Astrocyte of the spinal cord (primary cell): ENCODE measurements around the gene MAPKBP1.

ENCODE experiments used
- DNase-seq: peaks from one replicate; pipeline ENCODE4 v3.0.0; 2011; ENCODE audit warnings: low read depth, low spot score
- H3K4me3 ChIP-seq: 2 replicates; pipeline ENCODE4 v1.5.1; 2011; ENCODE audit warnings: low read depth, mild to moderate bottlenecking, low read length, moderate library complexity
- CTCF ChIP-seq: IDR thresholded peaks from 2 replicates; pipeline ENCODE4 v1.5.1; 2012; ENCODE audit warnings: low read depth, mild to moderate bottlenecking, low read length, inconsistent platforms
- in situ Hi-C: cut with HindIII; loops from 2 replicates; pipeline ENCODE4 v1.10.0; 2017; ENCODE audit warnings: low sequenced_read_pairs

MAPKBP1 gene

GRCh38 chr15:41774882-41775417 lies 666 bp downstream of the MAPKBP1 start:
- no peak for DNase-seq
- in situ Hi-C loops: no loop called here
- TF ChIP-seq CTCF: no peak
- peak overlapping the region; percentile 76 for H3K4me3 ChIP-seq

GRCh38 chr15:41775651-41776050 lies 1.4 kb downstream of the MAPKBP1 start:
- in situ Hi-C loops: no loop called here
- H3K4me3 ChIP-seq: peak overlapping the region; percentile 76
- no peak for DNase-seq
- TF ChIP-seq CTCF: no peak

- TF ChIP-seq CTCF: no peak
- no peak overlapping the region for H3K4me3 ChIP-seq
- DNase-seq: peak; percentile 42
- in situ Hi-C loops: no loop called here
Observed at GRCh38 chr15:41777421-41777973, 3.2 kb downstream of the MAPKBP1 start.

- TF ChIP-seq CTCF: no peak
- no peak overlapping the region for H3K4me3 ChIP-seq
- no peak for DNase-seq
- in situ Hi-C loops: no loop called here
Observed at GRCh38 chr15:41778521-41778920, 4.2 kb downstream of the MAPKBP1 start.

- in situ Hi-C loops: no loop called here
- no peak overlapping the region for H3K4me3 ChIP-seq
- DNase-seq: no peak
- TF ChIP-seq CTCF: no peak
Observed at GRCh38 chr15:41779662-41780157, 5.4 kb downstream of the MAPKBP1 start.

- no peak for TF ChIP-seq CTCF
- in situ Hi-C loops: no loop called here
- no peak for DNase-seq
- no peak overlapping the region for H3K4me3 ChIP-seq
Observed at GRCh38 chr15:41780266-41780665, 6.0 kb downstream of the MAPKBP1 start.
